ENCODE measurements around the gene CCL25.

GRCh38 chr19:8085598-8086408 lies 33.2 kb downstream of the CCL25 start:
- TF ChIP-seq MAX (IDR thresholded peaks at IDR 0.05; ENCODE audit: low read depth, low read length), result peak; percentile 56
- TF ChIP-seq CTCF (IDR thresholded peaks at IDR 0.05; ENCODE audit: low read depth, low read length), result no peak
- TF ChIP-seq POLR2A (IDR thresholded peaks at IDR 0.05; ENCODE audit: extremely low read depth, insufficient read length), result no peak
- peak; percentile 53; the same call in 1 of the 2 replicates for TF ChIP-seq MYC (IDR thresholded peaks at IDR 0.05; ENCODE audit: low read depth, low read length)
